GM19438 (cell line): Measurements from ENCODE around the gene SELE.

ENCODE experiments used
- ATAC-seq: cut with Tn5 transposase; IDR thresholded peaks from one replicate; pipeline ENCODE4 v1.9.1; 2021; ENCODE audit warnings: low read depth; ENCODE audit not compliant: unreplicated experiment

The SELE gene

GRCh38 chr1:169733924-169734323 is at the start of gene SELE:
Gene SELE (minus strand): TSS chr1:169734079. CDS start chr1:169733612, 467 bp downstream.
- no peak for ATAC-seq

GRCh38 chr1:169782596-169782995 is 48.7 kb upstream of the SELE start:
- no peak for ATAC-seq

GRCh38 chr1:169779970-169780369 is 46.1 kb upstream of the SELE start:
- ATAC-seq, result no peak

- ATAC-seq, result no peak
Measured at GRCh38 chr1:169779150-169779549, 45.3 kb upstream of the SELE start.

GRCh38 chr1:169776440-169776839 is 42.6 kb upstream of the SELE start:
- ATAC-seq, result no peak

- no peak for ATAC-seq
Measured at GRCh38 chr1:169768161-169768560, 34.3 kb upstream of the SELE start.

- ATAC-seq, result no peak
Measured at GRCh38 chr1:169765580-169766331, 31.9 kb upstream of the SELE start.

- no peak for ATAC-seq
Measured at GRCh38 chr1:169764919-169765318, 31.0 kb upstream of the SELE start.

GRCh38 chr1:169762699-169763098 is 28.8 kb upstream of the SELE start:
- no peak for ATAC-seq

- ATAC-seq, result no peak
Measured at GRCh38 chr1:169759038-169759437, 25.2 kb upstream of the SELE start.

GRCh38 chr1:169753549-169753948 is 19.7 kb upstream of the SELE start:
- ATAC-seq, result no peak

- ATAC-seq, result no peak
Measured at GRCh38 chr1:169750041-169750440, 16.2 kb upstream of the SELE start.

GRCh38 chr1:169746550-169746949 is 12.7 kb upstream of the SELE start:
- no peak for ATAC-seq

- no peak for ATAC-seq
Measured at GRCh38 chr1:169745015-169745861, 11.4 kb upstream of the SELE start.

GRCh38 chr1:169741666-169742394 is 8.0 kb upstream of the SELE start:
- ATAC-seq, result no peak

GRCh38 chr1:169739980-169740379 is 6.1 kb upstream of the SELE start:
- ATAC-seq, result no peak

- no peak for ATAC-seq
Measured at GRCh38 chr1:169731446-169731845, 2.4 kb downstream of the SELE start.

- ATAC-seq, result no peak
Measured at GRCh38 chr1:169729991-169730390, 3.9 kb downstream of the SELE start.

GRCh38 chr1:169727307-169727706 is 6.6 kb downstream of the SELE start:
- no peak for ATAC-seq

- no peak for ATAC-seq
Measured at GRCh38 chr1:169726851-169727250, 7.0 kb downstream of the SELE start.

GRCh38 chr1:169725930-169726329 is 7.9 kb downstream of the SELE start:
- ATAC-seq, result no peak
